ENCODE data around the gene MMS19. TPM values are rescaled to one million over a fixed set of nuclear protein-coding genes. Genes with fewer than 3 reads are reported as not detected.

Gene MMS19
- total and polyA plus RNA-seq, 11 donors: 30.2 to 63.5 (median 48.1) TPM

GRCh38 chr10:97497572-97498075 lies 598 bp downstream of the MMS19 start:
- Histone ChIP-seq H3K9me3 (no peaks in the 10 kb centered on the region), H3K4me1 (peaks cover 7 to 78% (median 45%) of the 10 kb centered on the region in 12 donors), H3K4me3 (peak overlapping the region; percentile 71 to 99 (median 96)), H3K36me3 (peaks cover 0 to 9% (median 3%) of the 10 kb centered on the region in 9 donors), H3K27ac (peak overlapping the region; percentile 71 to 98 (median 94)), H3K27me3 (no peaks in the 10 kb centered on the region)
- ATAC-seq (peak; percentile 32 to 54 (median 40)), DNase-seq (peak; percentile 76 to 89 (median 86))
- TF ChIP-seq POLR2A (IDR thresholded peaks at IDR 0.05) (no peak), CTCF (IDR thresholded peaks at IDR 0.05) (no peak)
- WGBS, 4 donors: 0 to 1% (median 0%) methylated on average over 22 of the region's 22 CpGs
- intact Hi-C loops (cut with DNase I): loop anchor here in 8 of 10 donors (1.0 to 10.0 kb wide), 8 partner anchors 45 to 240 kb away; partner anchors contain the start of genes EXOSC1 (in 2 of the 8), ZDHHC16 (in 2 of the 8) and ZFYVE27 (in 1 of the 8)

- Histone ChIP-seq H3K9me3 (no peaks in the 10 kb centered on the region), H3K36me3 (peaks cover 0 to 9% (median 3%) of the 10 kb centered on the region in 9 donors), H3K27ac (peak overlapping the region in 7 of 12 donors; percentile 36 to 69 (median 50)), H3K4me1 (peaks cover 9 to 75% (median 55%) of the 10 kb centered on the region in 12 donors), H3K27me3 (no peaks in the 10 kb centered on the region), H3K4me3 (no peak overlapping the region)
- 23 to 29% (median 27%) methylated on average over 7 of the region's 7 CpGs for WGBS, 4 donors
- ATAC-seq: no peak
- DNase-seq: no peak
- intact Hi-C loops (cut with DNase I): loop anchor here in 8 of 10 donors (5.0 to 10.0 kb wide), 7 partner anchors 47 to 242 kb away; partner anchors contain the start of genes EXOSC1 (in 2 of the 8), ZDHHC16 (in 2 of the 8) and ZFYVE27 (in 1 of the 8)
- TF ChIP-seq CTCF (IDR thresholded peaks at IDR 0.05) (no peak), POLR2A (IDR thresholded peaks at IDR 0.05) (no peak)
These were observed 3.2 kb downstream of the MMS19 start for GRCh38 chr10:97494863-97495506.

- DNase-seq (no peak), ATAC-seq (no peak)
- intact Hi-C loops (cut with DNase I): loop anchor here in 4 of 10 donors (10.0 kb wide), 3 partner anchors 49 to 61 kb away; partner anchors contain the start of genes EXOSC1 (in 1 of the 4) and ZDHHC16 (in 1 of the 4)
- peaks cover 0 to 9% (median 3%) of the 10 kb centered on the region in 9 donors for H3K36me3 ChIP-seq
- no peak overlapping the region for H3K4me3 ChIP-seq
- H3K27me3 ChIP-seq: no peaks in the 10 kb centered on the region
- no peaks in the 10 kb centered on the region for H3K9me3 ChIP-seq
- H3K27ac ChIP-seq: peak overlapping the region in 10 of 12 donors; percentile 8 to 69 (median 48)
- WGBS, 4 donors: 5 to 15% (median 12%) methylated on average over 2 of the region's 2 CpGs
- peaks cover 9 to 80% (median 56%) of the 10 kb centered on the region in 12 donors for H3K4me1 ChIP-seq
- TF ChIP-seq POLR2A (IDR thresholded peaks at IDR 0.05): no peak
- no peak for TF ChIP-seq CTCF (IDR thresholded peaks at IDR 0.05)
These were observed 4.1 kb downstream of the MMS19 start for GRCh38 chr10:97494151-97494550.

GRCh38 chr10:97490592-97490991 lies 7.6 kb downstream of the MMS19 start:
- DNase-seq: peak in 4 of 5 donors; percentile 36 to 69 (median 60)
- peaks cover 5 to 77% (median 50%) of the 10 kb centered on the region in 12 donors for H3K4me1 ChIP-seq
- WGBS, 4 donors: 40 to 58% (median 47%) methylated on average over 2 of the region's 2 CpGs

More at GRCh38 chr10:97490592-97490991, 7.6 kb downstream of the MMS19 start:
- H3K9me3 ChIP-seq: no peaks in the 10 kb centered on the region
- intact Hi-C loops (cut with DNase I): loop anchor here in 4 of 10 donors (10.0 kb wide), 3 partner anchors 46 to 64 kb away; partner anchors contain the start of genes EXOSC1 (in 1 of the 4) and ZDHHC16 (in 1 of the 4)
- peak; percentile 87 to 94 (median 90) for ATAC-seq
- H3K27me3 ChIP-seq: no peaks in the 10 kb centered on the region
- TF ChIP-seq CTCF (IDR thresholded peaks at IDR 0.05) (no peak), POLR2A (IDR thresholded peaks at IDR 0.05) (peak in 1 of 2 donors; percentile 39)
- H3K27ac ChIP-seq: peak overlapping the region; percentile 41 to 85 (median 70)
- H3K36me3 ChIP-seq: peaks cover 0 to 12% (median 5%) of the 10 kb centered on the region in 9 donors
- no peak overlapping the region for H3K4me3 ChIP-seq

Measured in heart left ventricle (tissue), 16 donors.